ENCODE measurements around the gene SCGB2A2. TPM values are rescaled to one million over a fixed set of nuclear protein-coding genes. Genes with fewer than 3 reads are reported as not detected.

Gene SCGB2A2
- total and polyA plus RNA-seq, 2 experiments from 2014 or later = not detected

DNA sequence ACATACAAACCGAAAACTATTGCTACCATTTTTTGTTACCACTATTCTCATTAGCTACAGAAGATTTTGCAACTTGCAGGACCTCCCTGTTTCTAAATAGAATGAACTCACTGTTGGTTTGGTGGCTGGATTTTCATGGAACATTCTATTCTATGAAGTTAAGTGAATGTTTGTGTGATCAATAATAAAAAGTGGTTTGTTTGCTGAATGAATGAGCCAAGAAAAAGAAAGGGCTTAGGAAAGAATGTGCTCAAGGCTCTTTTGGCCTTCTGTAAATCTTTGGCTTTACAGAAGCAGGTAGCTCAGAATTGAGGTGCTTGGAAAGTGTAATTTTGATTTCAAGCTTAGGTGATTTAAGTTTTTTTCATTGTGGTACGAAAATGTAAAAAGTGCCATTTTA lies 33.8 kb upstream of the SCGB2A2 start (continued):
- TF ChIP-seq EZH2phosphoT487 (IDR thresholded peaks at IDR 0.05; ENCODE audit: unreplicated experiment) (no peak), ZNF331 (CRISPR knock-in tag; IDR thresholded peaks at IDR 0.05; ENCODE audit: low read depth) (no peak), POLR2AphosphoS5 (IDR thresholded peaks at IDR 0.05; ENCODE audit: low read depth) (no peak), STAT1 (IDR thresholded peaks at IDR 0.05; ENCODE audit: unreplicated experiment) (no peak), REST (IDR thresholded peaks at IDR 0.05; ENCODE audit: unreplicated experiment) (no peak), EZH2 (IDR thresholded peaks at IDR 0.05; ENCODE audit: low read depth, unreplicated experiment) (no peak), ZNF114 (CRISPR knock-in tag; IDR thresholded peaks at IDR 0.05) (no peak), NANOG (IDR thresholded peaks at IDR 0.05; ENCODE audit: borderline replicate concordance) (no peak)
- TF ChIP-seq, protein P1, sequence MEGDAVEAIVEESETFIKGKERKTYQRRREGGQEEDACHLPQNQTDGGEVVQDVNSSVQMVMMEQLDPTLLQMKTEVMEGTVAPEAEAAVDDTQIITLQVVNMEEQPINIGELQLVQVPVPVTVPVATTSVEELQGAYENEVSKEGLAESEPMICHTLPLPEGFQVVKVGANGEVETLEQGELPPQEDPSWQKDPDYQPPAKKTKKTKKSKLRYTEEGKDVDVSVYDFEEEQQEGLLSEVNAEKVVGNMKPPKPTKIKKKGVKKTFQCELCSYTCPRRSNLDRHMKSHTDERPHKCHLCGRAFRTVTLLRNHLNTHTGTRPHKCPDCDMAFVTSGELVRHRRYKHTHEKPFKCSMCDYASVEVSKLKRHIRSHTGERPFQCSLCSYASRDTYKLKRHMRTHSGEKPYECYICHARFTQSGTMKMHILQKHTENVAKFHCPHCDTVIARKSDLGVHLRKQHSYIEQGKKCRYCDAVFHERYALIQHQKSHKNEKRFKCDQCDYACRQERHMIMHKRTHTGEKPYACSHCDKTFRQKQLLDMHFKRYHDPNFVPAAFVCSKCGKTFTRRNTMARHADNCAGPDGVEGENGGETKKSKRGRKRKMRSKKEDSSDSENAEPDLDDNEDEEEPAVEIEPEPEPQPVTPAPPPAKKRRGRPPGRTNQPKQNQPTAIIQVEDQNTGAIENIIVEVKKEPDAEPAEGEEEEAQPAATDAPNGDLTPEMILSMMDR (conservative IDR thresholded peaks at IDR 0.05; ENCODE audit: low read depth in 2 of 2) = no peak

DNA sequence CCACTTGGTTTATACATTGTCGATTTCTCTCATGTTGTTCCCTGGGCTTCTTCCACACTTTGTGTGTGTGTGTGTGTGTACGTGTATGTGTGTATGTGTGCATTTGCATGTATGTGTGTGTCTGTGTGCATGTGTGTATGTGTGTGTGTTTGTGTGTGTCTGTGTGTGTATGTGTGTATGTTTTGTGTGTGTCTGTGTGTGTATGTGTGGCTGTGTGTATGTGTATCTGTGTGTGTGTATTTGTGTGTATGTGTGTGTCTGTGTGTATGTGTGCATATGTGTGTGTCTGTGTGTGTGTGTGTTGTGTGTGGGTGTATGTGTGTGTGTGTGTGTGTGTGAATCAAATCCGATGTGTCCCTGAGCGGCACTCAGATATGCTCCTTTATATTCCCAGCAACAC lies 32.5 kb upstream of the SCGB2A2 start:
- no peak for DNase-seq (ENCODE audit: low spot score)
- H3K27me3 ChIP-seq (ENCODE audit: insufficient read depth) = no peaks in the 10 kb centered on the region
- peaks cover 3% of the 10 kb centered on the region; the same call in 1 of the 3 replicates for H3K9me3 Mint-ChIP-seq
- H3K27ac Mint-ChIP-seq = no peak overlapping the region
- no peaks in the 10 kb centered on the region for H3K9me2 ChIP-seq (ENCODE audit: insufficient read depth)
- TF ChIP-seq ZNF462 (CRISPR knock-in tag; IDR thresholded peaks at IDR 0.05) = no peak
- no peak for TF ChIP-seq STAT1 (IDR thresholded peaks at IDR 0.05; ENCODE audit: unreplicated experiment)
- no peaks in the 10 kb centered on the region for H3K79me2 ChIP-seq (replicated peaks; ENCODE audit: insufficient read depth)
- peaks cover 2% of the 10 kb centered on the region for H3K27me3 Mint-ChIP-seq (ENCODE audit: insufficient read depth, low read depth, poor library complexity)
- no peaks in the 10 kb centered on the region; the same call in 2 of the 3 replicates for H3K4me1 Mint-ChIP-seq
- ATAC-seq = no peak
- H3F3A ChIP-seq (replicated peaks; ENCODE audit: low read depth) = no peaks in the 10 kb centered on the region
- no peaks in the 10 kb centered on the region for H3K4me1 ChIP-seq (ENCODE audit: insufficient read depth)
- H4K20me1 ChIP-seq (replicated peaks; ENCODE audit: insufficient read depth) = no peaks in the 10 kb centered on the region
- no peaks in the 10 kb centered on the region for H3K36me3 Mint-ChIP-seq (ENCODE audit: low read depth)
- no peak overlapping the region for H3K27ac ChIP-seq (ENCODE audit: low read depth)
- H3K4me3 ChIP-seq = no peak overlapping the region
- no peak overlapping the region for H2AFZ ChIP-seq
- H3K4me3 Mint-ChIP-seq = no peak overlapping the region
- H3K4me2 ChIP-seq = no peak overlapping the region
- H3K36me3 ChIP-seq (ENCODE audit: insufficient read depth) = no peaks in the 10 kb centered on the region

All from GM23338 (cell line).